Karpas-422 (cell line): Measurements from ENCODE around the gene FOXP4. TPM values are rescaled to one million over a fixed set of nuclear protein-coding genes. Genes with fewer than 3 reads are reported as not detected.
A peak's percentile ranks its signal among the peaks of the same experiment; 100 is the strongest.

Experiments
- DNase-seq: peaks from one replicate; pipeline ENCODE4 v3.0.0-alpha.2; 2015
- H2AFZ ChIP-seq: fragments of 200-600 bp; sonication (generic); 2 replicates; pipeline ENCODE4 v1.6.1; 2014; ENCODE audit warnings: antibody characterized with exemption, low read length, mixed read lengths
- H3K27ac ChIP-seq: fragments of 200-600 bp; sonication (generic); 2 replicates; pipeline ENCODE4 v1.5.1; 2014; ENCODE audit warnings: mild to moderate bottlenecking, low read length, moderate library complexity
- H3K27me3 ChIP-seq: fragments of 200-600 bp; sonication (generic); 2 replicates; pipeline ENCODE4 v1.6.1; 2014; ENCODE audit warnings: low read length, mixed read lengths
- H3K36me3 ChIP-seq: fragments of 200-600 bp; sonication (generic); 2 replicates; pipeline ENCODE4 v1.6.1; 2014; ENCODE audit warnings: low read length, mixed read lengths; ENCODE audit not compliant: insufficient read depth
- H3K4me1 ChIP-seq: fragments of 200-600 bp; sonication (generic); 2 replicates; pipeline ENCODE4 v1.6.1; 2014; ENCODE audit warnings: mild to moderate bottlenecking, low read length, mixed read lengths
- H3K4me2 ChIP-seq: fragments of 200-600 bp; sonication (generic); 2 replicates; pipeline ENCODE4 v1.6.1; 2014; ENCODE audit warnings: low read length, low read depth, mild to moderate bottlenecking; ENCODE audit not compliant: poor library complexity, severe bottlenecking
- H3K4me3 ChIP-seq: fragments of 200-600 bp; sonication (generic); 2 replicates; pipeline ENCODE4 v1.5.1; 2014; ENCODE audit warnings: mild to moderate bottlenecking, antibody characterized with exemption, low read length, mixed read lengths
- H3K79me2 ChIP-seq: fragments of 200-600 bp; sonication (generic); 2 replicates; pipeline ENCODE4 v1.6.1; 2014; ENCODE audit warnings: mild to moderate bottlenecking, low read length, mixed read lengths
- H3K9ac ChIP-seq: fragments of 200-600 bp; sonication (generic); 2 replicates; pipeline ENCODE4 v1.6.0; 2014; ENCODE audit warnings: low read length
- H3K9me2 ChIP-seq: fragments of 200-600 bp; sonication (generic), shearing (Covaris generic); replicated peaks from 2 replicates; pipeline ENCODE4 v1.6.0; 2014; ENCODE audit warnings: mild to moderate bottlenecking, low read length, moderate library complexity; ENCODE audit not compliant: insufficient read depth
- H3K9me3 ChIP-seq: fragments of 300-700, 200-600 bp; sonication (generic); 2 replicates; pipeline ENCODE4 v1.6.1; 2014; ENCODE audit warnings: low read length, mixed read lengths
- H4K20me1 ChIP-seq: fragments of 200-600 bp; sonication (generic); 2 replicates; pipeline ENCODE4 v1.6.1; 2014; ENCODE audit warnings: mild to moderate bottlenecking, antibody characterized with exemption, low read length, low read depth; ENCODE audit not compliant: insufficient read depth
- total RNA-seq: library from RNA; depleted of rRNA; stranded (reverse); fragments of >200 nt; shearing (Covaris generic); gene quantifications from 2 replicates; pipeline ENCODE4 v1.2.3, GENCODE V29; 2014; ENCODE audit warnings: low replicate concordance

FOXP4 gene
- total RNA-seq, 1 experiment from 2014 or later = 5.0 TPM

DNA sequence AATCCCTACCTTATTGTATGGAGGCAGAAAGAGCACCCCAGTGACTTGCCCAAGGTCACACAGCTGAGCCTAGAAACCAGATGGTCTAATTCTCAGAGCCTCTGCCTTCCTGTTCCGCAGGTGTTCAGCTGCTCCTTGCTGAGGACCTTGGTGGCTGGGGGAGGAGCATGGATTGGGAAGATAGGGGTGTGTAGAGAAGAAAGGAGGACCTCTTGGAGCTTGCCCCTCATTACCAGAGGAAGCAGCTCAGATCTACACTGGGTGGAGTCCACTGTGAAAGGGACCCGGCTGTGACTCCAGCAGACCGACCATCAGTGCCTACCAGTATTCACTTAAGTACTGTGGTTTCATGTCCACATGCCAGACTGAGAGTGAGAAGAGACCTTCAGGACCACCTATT is 15.2 kb downstream of the FOXP4 start:
- H3K9me2 ChIP-seq = no peaks in the 10 kb centered on the region
- H3K9me3 ChIP-seq = no peaks in the 10 kb centered on the region
- H3K9ac ChIP-seq = peak overlapping the region; percentile 73
- H3K4me3 ChIP-seq = peak overlapping the region; percentile 78
- peak overlapping the region; percentile 93 for H3K27ac ChIP-seq
- peaks cover 51% of the 10 kb centered on the region for H3K79me2 ChIP-seq
- DNase-seq = peak; percentile 68
- H3K4me1 ChIP-seq = peaks cover 45% of the 10 kb centered on the region
- H3K36me3 ChIP-seq = no peaks in the 10 kb centered on the region
- no peak overlapping the region; the same call in 1 of the 2 replicates for H2AFZ ChIP-seq
- no peaks in the 10 kb centered on the region; the same call in 1 of the 2 replicates for H4K20me1 ChIP-seq
- no peaks in the 10 kb centered on the region for H3K27me3 ChIP-seq
- H3K4me2 ChIP-seq = peak overlapping the region; percentile 80

DNA sequence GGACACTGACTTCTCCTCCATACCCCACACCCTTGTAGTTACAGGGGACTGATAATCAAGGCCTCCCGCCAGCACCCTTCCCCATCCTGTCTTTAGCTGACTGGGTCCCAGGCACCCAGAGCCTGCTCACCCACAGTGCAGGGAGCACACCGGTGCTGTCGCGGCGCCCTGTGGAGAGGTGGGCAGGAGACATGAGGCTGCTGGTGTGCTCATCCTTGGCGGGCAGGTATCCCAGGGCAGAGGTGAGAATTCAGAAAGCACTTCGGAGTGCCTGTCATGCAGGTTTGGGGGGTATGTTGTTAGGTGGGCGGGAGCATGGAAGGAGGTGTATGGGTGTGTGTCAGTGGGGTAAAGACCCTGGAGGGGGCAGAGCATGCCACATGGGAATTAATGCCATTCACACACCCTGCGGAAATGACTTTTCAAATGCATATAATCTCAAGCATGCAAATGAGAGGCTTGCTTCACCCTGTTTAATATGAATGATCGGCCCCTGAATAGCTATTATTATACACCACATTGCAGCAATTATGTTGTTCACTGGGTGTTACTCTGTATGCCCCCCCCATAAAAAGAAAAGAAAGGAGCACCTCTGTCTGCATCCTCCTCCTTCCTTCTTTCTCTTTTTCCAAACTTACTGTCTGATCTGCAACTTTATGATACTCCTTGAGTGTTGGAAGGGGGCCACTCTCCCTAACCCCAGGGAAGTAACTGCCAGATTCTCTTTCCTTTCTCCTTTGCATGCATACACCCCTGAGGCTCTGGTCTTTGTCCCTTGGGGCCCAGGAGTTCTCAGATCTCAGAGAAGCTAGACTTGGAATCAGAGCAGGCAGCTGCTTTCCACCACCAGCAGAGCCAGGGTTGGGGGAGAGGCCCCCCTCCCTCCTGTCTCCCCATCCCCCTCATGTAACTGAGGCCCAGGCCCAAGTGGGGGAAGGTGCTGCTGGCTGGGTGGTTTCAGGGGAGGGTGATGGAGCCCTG is 16.0 kb downstream of the FOXP4 start:
- Histone ChIP-seq H4K20me1 (no peaks in the 10 kb centered on the region; the same call in 1 of the 2 replicates), H3K4me3 (peak overlapping the region; percentile 78), H3K4me1 (peaks cover 45% of the 10 kb centered on the region), H3K4me2 (peak overlapping the region; percentile 80), H3K9me3 (no peaks in the 10 kb centered on the region), H3K9me2 (no peaks in the 10 kb centered on the region), H3K27me3 (no peaks in the 10 kb centered on the region), H3K36me3 (no peaks in the 10 kb centered on the region), H3K27ac (peak overlapping the region; percentile 93), H2AFZ (no peak overlapping the region), H3K9ac (peak overlapping the region; percentile 73), H3K79me2 (peaks cover 46% of the 10 kb centered on the region)
- peak; percentile 92 for DNase-seq

DNA sequence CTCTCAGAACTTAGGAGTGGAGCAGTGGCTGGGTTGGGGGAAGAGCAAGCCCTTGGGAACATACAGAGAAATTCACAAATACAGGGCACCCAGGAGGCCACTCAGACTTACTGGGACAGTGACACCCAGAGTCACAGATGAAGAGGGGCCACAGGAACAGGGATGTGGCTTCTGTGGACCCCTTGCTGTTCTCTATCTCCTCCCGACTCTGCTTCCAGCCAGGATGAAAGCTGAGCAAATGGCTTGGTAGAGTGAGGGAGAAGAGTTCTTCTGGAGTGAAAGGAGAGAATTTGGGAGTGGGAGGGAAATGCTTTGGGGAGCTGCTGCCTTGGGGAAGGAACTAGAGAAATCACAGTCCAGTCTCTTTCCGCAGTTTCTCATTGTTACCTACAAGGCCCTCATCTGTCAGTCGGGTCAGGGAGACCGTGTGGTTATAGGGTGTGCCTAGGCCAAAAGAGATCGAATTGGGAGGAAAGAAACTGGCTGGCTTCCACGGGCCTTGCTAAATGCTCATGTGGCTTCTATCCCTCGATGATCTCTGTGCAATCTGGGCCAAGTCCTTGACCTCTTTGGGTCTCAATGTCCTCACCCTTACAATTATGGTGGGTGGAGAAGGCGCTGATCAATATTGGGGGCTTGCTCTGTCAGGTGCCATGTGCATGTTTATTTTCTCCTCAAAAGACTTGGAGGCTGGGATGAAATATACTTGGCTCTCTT is 17.0 kb downstream of the FOXP4 start:
- H3K4me1 ChIP-seq = peaks cover 45% of the 10 kb centered on the region
- H3K27ac ChIP-seq = peak overlapping the region; percentile 93
- H3K4me2 ChIP-seq = peak overlapping the region; percentile 80
- H3K9me3 ChIP-seq = no peaks in the 10 kb centered on the region
- H4K20me1 ChIP-seq = no peaks in the 10 kb centered on the region; the same call in 1 of the 2 replicates
- H3K27me3 ChIP-seq = no peaks in the 10 kb centered on the region
- H2AFZ ChIP-seq = no peak overlapping the region
- peak overlapping the region; percentile 65 for H3K9ac ChIP-seq
- H3K9me2 ChIP-seq = no peaks in the 10 kb centered on the region
- no peak for DNase-seq
- peaks cover 40% of the 10 kb centered on the region for H3K79me2 ChIP-seq
- no peaks in the 10 kb centered on the region for H3K36me3 ChIP-seq
- peak overlapping the region; percentile 78 for H3K4me3 ChIP-seq

DNA sequence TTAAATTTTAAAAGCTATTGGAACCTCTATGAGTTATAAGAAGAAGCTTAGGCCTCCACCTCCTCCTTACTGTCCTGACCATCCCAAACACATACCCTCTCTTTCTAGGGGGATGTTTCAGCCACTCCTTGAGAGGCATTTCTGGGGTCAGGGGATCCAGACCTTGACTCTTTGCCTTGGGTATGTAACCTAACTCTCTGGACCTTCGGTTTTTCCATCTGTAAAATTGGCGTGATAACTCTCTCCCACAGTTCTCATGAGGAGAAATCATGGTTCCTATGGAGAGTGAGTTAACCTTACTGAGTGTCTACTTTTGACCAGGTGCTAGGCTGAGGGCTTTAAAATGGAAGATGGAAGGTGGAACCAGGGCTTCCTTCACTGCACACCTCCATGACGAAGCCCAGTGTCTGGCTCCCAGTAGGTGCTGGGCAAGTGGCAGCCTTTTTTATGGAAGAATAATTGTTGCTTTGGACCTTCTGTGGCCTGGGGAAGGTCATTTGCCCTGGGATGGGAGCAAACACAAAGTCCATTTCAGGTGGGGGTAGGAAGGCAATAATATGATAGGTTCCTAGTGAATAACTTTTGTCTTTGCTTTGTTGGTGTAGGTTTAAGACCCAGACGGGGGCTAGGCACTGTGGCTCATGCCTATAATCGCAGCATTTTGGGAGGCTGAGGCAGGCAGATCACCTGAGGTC is 18.4 kb downstream of the FOXP4 start:
- Histone ChIP-seq H3K27ac (no peak overlapping the region), H3K36me3 (no peaks in the 10 kb centered on the region), H3K79me2 (peaks cover 32% of the 10 kb centered on the region), H3K27me3 (no peaks in the 10 kb centered on the region), H2AFZ (no peak overlapping the region), H3K4me1 (peaks cover 43% of the 10 kb centered on the region), H4K20me1 (no peaks in the 10 kb centered on the region; the same call in 1 of the 2 replicates), H3K9me3 (no peaks in the 10 kb centered on the region), H3K9me2 (no peaks in the 10 kb centered on the region), H3K4me2 (no peak overlapping the region), H3K9ac (no peak overlapping the region), H3K4me3 (no peak overlapping the region)
- DNase-seq = no peak

DNA sequence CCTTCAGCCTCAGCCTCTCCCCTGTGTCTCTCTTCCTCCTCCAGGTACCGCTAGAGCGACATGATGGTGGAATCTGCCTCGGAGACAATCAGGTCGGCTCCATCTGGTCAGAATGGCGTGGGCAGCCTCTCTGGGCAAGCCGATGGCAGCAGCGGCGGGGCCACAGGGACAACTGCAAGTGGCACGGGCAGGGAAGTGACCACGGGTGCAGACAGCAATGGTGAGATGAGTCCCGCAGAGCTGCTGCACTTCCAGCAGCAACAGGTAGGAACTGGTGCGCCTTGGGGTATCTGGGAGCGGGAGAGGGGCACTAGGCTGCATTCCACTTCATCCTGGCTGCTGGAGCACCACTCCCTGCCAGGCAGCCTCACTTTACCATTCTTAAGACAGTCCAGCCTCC is 19.5 kb downstream of the FOXP4 start:
- H3K27ac ChIP-seq = no peak overlapping the region
- no peaks in the 10 kb centered on the region for H3K36me3 ChIP-seq
- H3K4me2 ChIP-seq = no peak overlapping the region
- no peak overlapping the region for H2AFZ ChIP-seq
- H3K27me3 ChIP-seq = no peaks in the 10 kb centered on the region
- no peak overlapping the region for H3K9ac ChIP-seq
- H3K9me2 ChIP-seq = no peaks in the 10 kb centered on the region
- H3K9me3 ChIP-seq = no peaks in the 10 kb centered on the region
- peaks cover 25% of the 10 kb centered on the region for H3K79me2 ChIP-seq
- DNase-seq = no peak
- no peaks in the 10 kb centered on the region; the same call in 1 of the 2 replicates for H4K20me1 ChIP-seq
- no peak overlapping the region for H3K4me3 ChIP-seq
- peaks cover 32% of the 10 kb centered on the region for H3K4me1 ChIP-seq

DNA sequence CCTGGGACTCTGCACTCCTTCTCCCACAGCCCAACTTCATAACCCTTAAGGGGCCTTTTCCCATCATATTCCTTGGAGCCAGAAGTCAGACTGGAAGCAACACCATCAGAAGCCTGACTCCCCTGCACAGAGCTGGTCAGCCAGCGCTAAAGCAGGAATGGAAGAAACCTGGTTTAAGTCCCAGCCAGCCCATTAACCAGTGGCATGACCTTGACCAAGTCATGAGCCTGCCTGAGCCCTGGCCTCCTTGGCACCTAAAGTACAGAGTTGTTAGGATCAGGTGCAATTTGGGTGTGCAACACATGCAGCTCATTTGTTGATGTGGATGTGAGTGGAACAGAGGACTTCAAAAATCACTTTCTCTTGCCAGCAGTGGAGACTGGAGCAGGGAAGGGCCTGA is 20.8 kb downstream of the FOXP4 start:
- Histone ChIP-seq H3K36me3 (no peaks in the 10 kb centered on the region), H3K4me2 (no peak overlapping the region), H4K20me1 (no peaks in the 10 kb centered on the region; the same call in 1 of the 2 replicates), H3K4me3 (no peak overlapping the region), H2AFZ (no peak overlapping the region), H3K27me3 (no peaks in the 10 kb centered on the region), H3K27ac (no peak overlapping the region), H3K4me1 (peaks cover 20% of the 10 kb centered on the region), H3K9me3 (no peaks in the 10 kb centered on the region), H3K79me2 (peaks cover 25% of the 10 kb centered on the region), H3K9ac (no peak overlapping the region), H3K9me2 (no peaks in the 10 kb centered on the region)
- no peak for DNase-seq

DNA sequence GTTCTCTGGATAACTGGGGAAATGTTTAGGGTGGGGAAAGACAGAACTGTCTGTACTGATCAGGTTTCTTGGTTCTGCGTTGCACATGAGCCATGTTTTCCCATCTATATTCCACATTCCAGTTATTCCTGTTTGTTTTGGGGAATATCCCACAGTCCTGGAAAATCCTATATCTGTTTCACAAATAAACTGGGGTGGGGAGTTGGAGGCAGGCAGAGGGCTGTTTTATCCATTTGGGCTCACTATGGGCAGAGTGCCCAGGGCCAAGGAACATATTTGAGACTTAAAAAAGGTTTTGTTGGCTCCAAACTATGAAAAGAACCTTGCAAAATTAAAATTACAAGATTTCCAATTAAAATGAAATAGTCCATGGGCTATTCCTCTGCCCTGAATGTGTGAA is 21.5 kb downstream of the FOXP4 start:
- H3K4me3 ChIP-seq = no peak overlapping the region
- H3K79me2 ChIP-seq = peaks cover 23% of the 10 kb centered on the region

More for the DNA sequence above, 21.5 kb downstream of the FOXP4 start:
- no peaks in the 10 kb centered on the region for H3K36me3 ChIP-seq
- H3K27ac ChIP-seq = no peak overlapping the region
- H3K4me1 ChIP-seq = peaks cover 17% of the 10 kb centered on the region
- H3K27me3 ChIP-seq = no peaks in the 10 kb centered on the region
- H3K9me2 ChIP-seq = no peaks in the 10 kb centered on the region
- no peaks in the 10 kb centered on the region for H3K9me3 ChIP-seq
- H3K9ac ChIP-seq = no peak overlapping the region
- H4K20me1 ChIP-seq = no peaks in the 10 kb centered on the region; the same call in 1 of the 2 replicates
- no peak for DNase-seq
- H3K4me2 ChIP-seq = no peak overlapping the region
- no peak overlapping the region for H2AFZ ChIP-seq
